Lung (tissue), 12 donors: ENCODE measurements around the gene SLC41A3. TPM values are rescaled to one million over a fixed set of nuclear protein-coding genes. Genes with fewer than 3 reads are reported as not detected.

Experiments
- ATAC-seq: fragments of 200-7000 bp; cut with Tn5 transposase; one replicate; pipeline ENCODE4 v1.9.1; 2020; ENCODE audit warnings: moderate number of reproducible peaks; ENCODE audit not compliant: insufficient read depth, low FRiP score
- DNase-seq, 3 donors: peaks; one replicate each; pipeline ENCODE4 v3.0.0-alpha.2; 2013 to 2017
- H3K27ac ChIP-seq, 2 donors: one replicate each; pipeline ENCODE4 v1.5.1; 2013; ENCODE audit warnings: mild to moderate bottlenecking in 2 of 2, moderate library complexity in 2 of 2, control low read depth in 1 of 2, inconsistent platforms in 1 of 2, low read depth in 1 of 2, low read length in 1 of 2
- H3K27me3 ChIP-seq, 3 donors: one replicate each; pipeline ENCODE4 v1.5.1; 2013; ENCODE audit warnings: low read length in 2 of 3; ENCODE audit not compliant: control insufficient read depth in 3 of 3, insufficient read depth in 3 of 3
- H3K36me3 ChIP-seq, 4 donors: one replicate each; pipeline ENCODE4 v1.5.1; 2013; ENCODE audit warnings: low read length in 4 of 4, mild to moderate bottlenecking in 1 of 4, moderate library complexity in 1 of 4; ENCODE audit not compliant: control insufficient read depth in 4 of 4, insufficient read depth in 4 of 4
- H3K4me1 ChIP-seq, 5 donors: one replicate each; pipeline ENCODE4 v1.5.1; 2013; ENCODE audit warnings: low read length in 5 of 5, mild to moderate bottlenecking in 2 of 5, moderate library complexity in 1 of 5; ENCODE audit not compliant: control insufficient read depth in 5 of 5, insufficient read depth in 5 of 5
- H3K4me3 ChIP-seq: one replicate; pipeline ENCODE4 v1.5.1; 2013; ENCODE audit warnings: mild to moderate bottlenecking, control low read depth, moderate library complexity
- H3K9ac ChIP-seq, 2 donors: one replicate each; pipeline ENCODE4 v1.5.1; 2013; ENCODE audit warnings: low read length in 2 of 2, control low read depth in 1 of 2; ENCODE audit not compliant: insufficient read depth in 1 of 2
- H3K9me3 ChIP-seq, 4 donors: one replicate each; pipeline ENCODE4 v1.5.1; 2013; ENCODE audit warnings: low read length in 3 of 4, mild to moderate bottlenecking in 1 of 4, moderate library complexity in 1 of 4; ENCODE audit not compliant: control insufficient read depth in 4 of 4, insufficient read depth in 3 of 4
- CTCF ChIP-seq: IDR thresholded peaks from 2 replicates; pipeline ENCODE4 v1.5.1; 2012; ENCODE audit warnings: mild to moderate bottlenecking; ENCODE audit errors: control extremely low read depth, extremely low read depth
- WGBS, 2 donors: extraction: QIAGEN DNeasy Blood & Tissue Kit; methylation state at CpG; one replicate each; pipeline ENCODE4 v1.1.7; 2013; 5-methylcytosine and 5-hydroxymethylcytosine counted together
- polyA plus RNA-seq, 2 donors: library from polyadenylated mRNA; stranded (reverse); fragments of 200-250 nt; gene quantifications; one replicate each; pipeline ENCODE4 v1.2.1, GENCODE V29; 2013
- total RNA-seq, 2 donors: library from RNA; depleted of rRNA in 1 of 2; stranded (reverse); fragments of >200 nt in 1 of 2; gene quantifications; one replicate each; pipeline ENCODE4 v1.2.1, GENCODE V29; 2014 to 2021
- donor health status: control.
- donor health status: control.
- donor health status: Bipolar disorder and iron deficiency.
- donor health status: healthy.
- donor health status: DM: yes; HTN: yes; CAD: no.

SLC41A3 gene
- total and polyA plus RNA-seq, 4 donors = 16.9 to 50.2 (median 34.8) TPM

GRCh38 chr3:126112531-126113237, 28.8 kb upstream of the SLC41A3 start:
- H3K9ac ChIP-seq = no peak overlapping the region

GRCh38 chr3:126111566-126112475, 27.9 kb upstream of the SLC41A3 start:
- H3K9me3 ChIP-seq = no peaks in the 10 kb centered on the region
- no peak overlapping the region for H3K9ac ChIP-seq
- no peaks in the 10 kb centered on the region for H3K4me1 ChIP-seq
- no peaks in the 10 kb centered on the region for H3K36me3 ChIP-seq
- H3K27ac ChIP-seq = no peak overlapping the region
- WGBS, 2 donors = 89 to 92% methylated on average over 18 of the region's 18 CpGs
- no peak overlapping the region for H3K4me3 ChIP-seq
- DNase-seq = no peak
- ATAC-seq = no peak
- TF ChIP-seq CTCF = no peak
- no peaks in the 10 kb centered on the region for H3K27me3 ChIP-seq

More at GRCh38 chr3:126112531-126113237, 28.8 kb upstream of the SLC41A3 start:
- ATAC-seq (no peak), DNase-seq (no peak)
- H3K4me3 ChIP-seq = no peak overlapping the region
- no peaks in the 10 kb centered on the region for H3K9me3 ChIP-seq
- H3K36me3 ChIP-seq = no peaks in the 10 kb centered on the region
- no peaks in the 10 kb centered on the region for H3K4me1 ChIP-seq
- WGBS, 2 donors = 92 to 93% methylated on average over 13 of the region's 13 CpGs
- no peaks in the 10 kb centered on the region for H3K27me3 ChIP-seq
- no peak overlapping the region for H3K27ac ChIP-seq
- TF ChIP-seq CTCF = no peak

GRCh38 chr3:126111126-126111551, 27.2 kb upstream of the SLC41A3 start:
- ATAC-seq = no peak
- no peaks in the 10 kb centered on the region for H3K27me3 ChIP-seq
- 78 to 87% methylated on average over 10 of the region's 10 CpGs for WGBS, 2 donors
- no peaks in the 10 kb centered on the region for H3K36me3 ChIP-seq
- H3K27ac ChIP-seq = no peak overlapping the region
- DNase-seq = no peak
- H3K9ac ChIP-seq = no peak overlapping the region
- H3K4me1 ChIP-seq = no peaks in the 10 kb centered on the region
- no peak overlapping the region for H3K4me3 ChIP-seq
- no peaks in the 10 kb centered on the region for H3K9me3 ChIP-seq
- TF ChIP-seq CTCF = no peak
